Trophoblast cell (in vitro differentiated cells and primary cell): ENCODE measurements around the gene HMOX1.

Source experiments
- DNase-seq, 2 donors: peaks; one replicate each; pipeline ENCODE4 v3.0.0-alpha.2; 2016
- H2AFZ ChIP-seq: 2 replicates; pipeline ENCODE4 v1.6.1; 2013; ENCODE audit warnings: low read length, moderate library complexity, mild to moderate bottlenecking; ENCODE audit not compliant: insufficient read depth, poor library complexity
- H2AK5ac ChIP-seq: 2 replicates; pipeline ENCODE4 v1.6.1; 2013; ENCODE audit warnings: mild to moderate bottlenecking, low read length
- H2BK120ac ChIP-seq: 2 replicates; pipeline ENCODE4 v1.6.1; 2013; ENCODE audit warnings: low read length, mild to moderate bottlenecking, moderate library complexity; ENCODE audit not compliant: insufficient read depth, poor library complexity
- H2BK12ac ChIP-seq: 2 replicates; pipeline ENCODE4 v1.6.1; 2013; ENCODE audit warnings: mild to moderate bottlenecking, low read length, moderate library complexity
- H2BK5ac ChIP-seq: 2 replicates; pipeline ENCODE4 v1.6.1; 2013; ENCODE audit warnings: low read length, low read depth, moderate library complexity, mild to moderate bottlenecking; ENCODE audit not compliant: poor library complexity
- H3K14ac ChIP-seq: 2 replicates; pipeline ENCODE4 v1.6.1; 2013; ENCODE audit warnings: mild to moderate bottlenecking, low read length
- H3K18ac ChIP-seq: 2 replicates; pipeline ENCODE4 v1.6.1; 2013; ENCODE audit warnings: mild to moderate bottlenecking, low read length
- H3K23ac ChIP-seq: 2 replicates; pipeline ENCODE4 v1.6.1; 2013; ENCODE audit warnings: low read length
- H3K27ac ChIP-seq: 2 replicates; pipeline ENCODE4 v1.5.1; 2013; ENCODE audit warnings: low read depth, mild to moderate bottlenecking, inconsistent platforms, low read length, moderate library complexity
- H3K27me3 ChIP-seq: 2 replicates; pipeline ENCODE4 v1.6.1; 2013; ENCODE audit warnings: inconsistent platforms, mild to moderate bottlenecking, low read length, moderate library complexity; ENCODE audit not compliant: insufficient read depth
- H3K36me3 ChIP-seq, 2 experiments: 1 replicate in 1 of 2; 2 replicates in 1 of 2; pipeline ENCODE4 v1.6.1; 2013; ENCODE audit warnings: low read length in 2 of 2, mild to moderate bottlenecking in 2 of 2, moderate library complexity in 1 of 2; ENCODE audit not compliant: insufficient read depth in 2 of 2, control insufficient read depth in 1 of 2
- H3K4ac ChIP-seq: 2 replicates; pipeline ENCODE4 v1.6.1; 2013; ENCODE audit warnings: low read depth, mild to moderate bottlenecking, low read length, moderate library complexity
- H3K4me1 ChIP-seq, 2 experiments: 1 replicate in 1 of 2; 2 replicates in 1 of 2; pipeline ENCODE4 v1.6.1; 2013; ENCODE audit warnings: low read length in 2 of 2, mild to moderate bottlenecking in 2 of 2, moderate library complexity in 1 of 2; ENCODE audit not compliant: insufficient read depth in 2 of 2, control insufficient read depth in 1 of 2
- H3K4me2 ChIP-seq: 2 replicates; pipeline ENCODE4 v1.6.1; 2013; ENCODE audit warnings: inconsistent platforms, mild to moderate bottlenecking, low read length, moderate library complexity
- H3K4me3 ChIP-seq: 2 replicates; pipeline ENCODE4 v1.5.1; 2013; ENCODE audit warnings: mild to moderate bottlenecking, low read depth, low read length, inconsistent platforms
- H3K79me1 ChIP-seq: one replicate; pipeline ENCODE4 v1.6.1; 2013; ENCODE audit warnings: low read length
- H3K79me2 ChIP-seq: 2 replicates; pipeline ENCODE4 v1.6.1; 2013; ENCODE audit warnings: low read length, mild to moderate bottlenecking; ENCODE audit not compliant: control insufficient read depth, insufficient read depth, poor library complexity
- H3K9ac ChIP-seq: 2 replicates; pipeline ENCODE4 v1.6.1; 2013; ENCODE audit warnings: mild to moderate bottlenecking, low read length
- H3K9me3 ChIP-seq: 2 replicates; pipeline ENCODE4 v1.6.1; 2013; ENCODE audit warnings: low read depth, mild to moderate bottlenecking, control low read depth, inconsistent platforms, low read length; ENCODE audit not compliant: insufficient read depth
- H4K12ac ChIP-seq: 2 replicates; pipeline ENCODE4 v1.6.1; 2013; ENCODE audit warnings: low read depth, mild to moderate bottlenecking, low read length, moderate library complexity
- H4K8ac ChIP-seq: 2 replicates; pipeline ENCODE4 v1.6.1; 2013; ENCODE audit warnings: low read depth, mild to moderate bottlenecking, low read length, moderate library complexity
- H4K91ac ChIP-seq: one replicate; pipeline ENCODE4 v1.6.1; 2013; ENCODE audit warnings: low read depth, mild to moderate bottlenecking, low read length, moderate library complexity
- WGBS: extraction: QIAGEN DNeasy Blood & Tissue Kit; methylation state at CpG from one replicate; pipeline ENCODE4 v1.1.7; 2013; ENCODE audit warnings: missing lambda C conversion rate; ENCODE audit not compliant: insufficient read length, insufficient coverage; ENCODE audit errors: extremely low coverage; 5-methylcytosine and 5-hydroxymethylcytosine counted together

HMOX1 gene

DNA sequence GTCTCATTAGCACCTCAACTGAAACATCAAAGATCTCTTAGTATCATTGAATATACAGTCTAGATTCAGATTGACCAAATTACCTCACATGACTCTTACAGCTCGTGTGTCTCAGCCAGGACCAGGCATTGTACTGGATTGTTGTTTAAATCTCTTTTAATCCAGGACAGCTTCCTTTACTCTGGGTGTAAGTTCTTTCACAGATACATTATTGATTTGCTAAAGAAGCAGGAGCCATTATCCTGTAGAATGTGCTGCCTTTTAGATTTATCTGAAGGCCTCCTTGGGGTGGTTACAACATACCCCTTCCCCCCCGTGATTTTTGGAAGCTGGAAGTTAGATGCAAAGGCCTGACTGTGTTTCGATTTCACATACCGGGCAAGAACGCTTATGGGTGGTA lies 23.3 kb downstream of the HMOX1 start:
- Histone ChIP-seq H3K9me3 (peaks cover 2% of the 10 kb centered on the region), H4K8ac (no peak overlapping the region), H2BK120ac (no peak overlapping the region), H2AK5ac (no peak overlapping the region), H3K36me3 (peaks cover 38 to 55% of the 10 kb centered on the region in 2 experiments), H3K4me1 (peaks cover 0 to 5% of the 10 kb centered on the region in 2 experiments), H4K12ac (no peak overlapping the region), H2AFZ (no peak overlapping the region), H3K23ac (no peak overlapping the region), H3K18ac (no peak overlapping the region), H4K91ac (no peak overlapping the region), H2BK5ac (no peak overlapping the region), H3K27ac (no peak overlapping the region), H3K9ac (no peak overlapping the region), H3K79me2 (peaks cover 7% of the 10 kb centered on the region), H3K4me3 (no peak overlapping the region), H2BK12ac (no peak overlapping the region), H3K27me3 (no peaks in the 10 kb centered on the region), H3K4me2 (no peak overlapping the region), H3K14ac (no peak overlapping the region), H3K79me1 (peaks cover 9% of the 10 kb centered on the region), H3K4ac (no peak overlapping the region)
- no peak for DNase-seq
- WGBS = no CpG with 5 or more reads among the region's 5 CpGs

DNA sequence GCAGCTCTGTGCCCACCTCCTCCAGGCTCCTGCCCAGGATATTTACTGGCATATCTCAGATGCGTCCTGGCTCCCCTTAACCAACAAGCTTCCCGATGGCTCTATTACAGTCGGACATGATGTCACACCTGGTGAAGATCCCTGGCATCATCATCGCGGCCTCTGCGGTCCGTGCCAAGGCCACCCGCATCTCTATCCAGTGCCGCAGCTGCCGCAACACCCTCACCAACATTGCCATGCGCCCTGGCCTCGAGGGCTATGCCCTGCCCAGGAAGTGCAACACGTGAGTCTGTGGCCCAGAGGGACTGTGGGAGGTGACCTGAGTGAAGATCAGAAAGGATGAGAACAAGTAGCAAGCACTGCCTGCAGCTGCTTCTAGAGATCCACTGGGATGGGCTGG lies 25.5 kb downstream of the HMOX1 start:
- no peak overlapping the region for H3K18ac ChIP-seq
- H4K12ac ChIP-seq = no peak overlapping the region
- no peak overlapping the region for H4K8ac ChIP-seq
- peaks cover 2% of the 10 kb centered on the region for H3K9me3 ChIP-seq
- H3K27ac ChIP-seq = no peak overlapping the region
- H3K4me2 ChIP-seq = no peak overlapping the region
- no peak overlapping the region for H3K14ac ChIP-seq
- H3K27me3 ChIP-seq = no peaks in the 10 kb centered on the region
- WGBS = no CpG with 5 or more reads among the region's 13 CpGs
- no peak overlapping the region for H2BK120ac ChIP-seq
- H2AK5ac ChIP-seq = no peak overlapping the region
- H3K79me1 ChIP-seq = no peaks in the 10 kb centered on the region
- DNase-seq = no peak
- no peaks in the 10 kb centered on the region for H3K79me2 ChIP-seq
- no peak overlapping the region for H3K9ac ChIP-seq
- peaks cover 0 to 2% of the 10 kb centered on the region in 2 experiments for H3K4me1 ChIP-seq
- no peak overlapping the region for H2BK12ac ChIP-seq
- no peak overlapping the region for H3K4ac ChIP-seq
- no peak overlapping the region for H2BK5ac ChIP-seq
- no peak overlapping the region for H3K4me3 ChIP-seq
- no peak overlapping the region for H4K91ac ChIP-seq
- H2AFZ ChIP-seq = no peak overlapping the region
- H3K23ac ChIP-seq = no peak overlapping the region
- peaks cover 55 to 73% of the 10 kb centered on the region in 2 experiments for H3K36me3 ChIP-seq

DNA sequence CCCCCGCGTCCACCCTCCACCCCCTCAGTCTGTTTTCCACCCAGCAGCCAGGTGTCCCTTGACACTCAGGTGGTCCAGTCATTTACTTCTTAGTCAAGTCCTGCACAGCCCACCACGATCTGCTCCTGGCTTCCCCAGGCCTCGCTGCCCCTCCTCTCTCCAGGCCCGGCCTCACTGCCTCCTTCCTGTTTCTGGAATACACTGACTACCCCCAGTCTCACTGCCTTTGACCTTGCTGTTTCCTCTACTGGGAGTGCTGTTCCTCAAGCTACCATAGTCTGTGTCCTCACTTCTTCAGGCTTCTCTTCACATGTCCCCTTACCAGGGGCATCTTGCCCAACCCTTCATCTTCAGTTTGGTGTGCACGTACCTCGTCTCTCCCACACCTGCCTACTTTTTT lies 26.5 kb downstream of the HMOX1 start:
- no peak overlapping the region for H2BK120ac ChIP-seq
- no peaks in the 10 kb centered on the region for H3K79me1 ChIP-seq
- H3K4me1 ChIP-seq = peaks cover 0 to 2% of the 10 kb centered on the region in 2 experiments
- H3K4ac ChIP-seq = no peak overlapping the region
- no peak overlapping the region for H2BK12ac ChIP-seq
- peaks cover 2% of the 10 kb centered on the region for H3K9me3 ChIP-seq
- no peak overlapping the region for H2AK5ac ChIP-seq
- no peak overlapping the region for H3K23ac ChIP-seq
- H2AFZ ChIP-seq = no peak overlapping the region
- no CpG with 5 or more reads among the region's 7 CpGs for WGBS
- H2BK5ac ChIP-seq = no peak overlapping the region
- H3K4me2 ChIP-seq = no peak overlapping the region
- H4K91ac ChIP-seq = no peak overlapping the region
- H3K18ac ChIP-seq = no peak overlapping the region
- peaks cover 63 to 81% of the 10 kb centered on the region in 2 experiments for H3K36me3 ChIP-seq
- no peaks in the 10 kb centered on the region for H3K79me2 ChIP-seq
- no peak overlapping the region for H4K8ac ChIP-seq
- H4K12ac ChIP-seq = no peak overlapping the region
- H3K4me3 ChIP-seq = no peak overlapping the region
- no peak overlapping the region for H3K9ac ChIP-seq
- no peak for DNase-seq
- H3K14ac ChIP-seq = no peak overlapping the region
- H3K27me3 ChIP-seq = no peaks in the 10 kb centered on the region
- H3K27ac ChIP-seq = no peak overlapping the region

DNA sequence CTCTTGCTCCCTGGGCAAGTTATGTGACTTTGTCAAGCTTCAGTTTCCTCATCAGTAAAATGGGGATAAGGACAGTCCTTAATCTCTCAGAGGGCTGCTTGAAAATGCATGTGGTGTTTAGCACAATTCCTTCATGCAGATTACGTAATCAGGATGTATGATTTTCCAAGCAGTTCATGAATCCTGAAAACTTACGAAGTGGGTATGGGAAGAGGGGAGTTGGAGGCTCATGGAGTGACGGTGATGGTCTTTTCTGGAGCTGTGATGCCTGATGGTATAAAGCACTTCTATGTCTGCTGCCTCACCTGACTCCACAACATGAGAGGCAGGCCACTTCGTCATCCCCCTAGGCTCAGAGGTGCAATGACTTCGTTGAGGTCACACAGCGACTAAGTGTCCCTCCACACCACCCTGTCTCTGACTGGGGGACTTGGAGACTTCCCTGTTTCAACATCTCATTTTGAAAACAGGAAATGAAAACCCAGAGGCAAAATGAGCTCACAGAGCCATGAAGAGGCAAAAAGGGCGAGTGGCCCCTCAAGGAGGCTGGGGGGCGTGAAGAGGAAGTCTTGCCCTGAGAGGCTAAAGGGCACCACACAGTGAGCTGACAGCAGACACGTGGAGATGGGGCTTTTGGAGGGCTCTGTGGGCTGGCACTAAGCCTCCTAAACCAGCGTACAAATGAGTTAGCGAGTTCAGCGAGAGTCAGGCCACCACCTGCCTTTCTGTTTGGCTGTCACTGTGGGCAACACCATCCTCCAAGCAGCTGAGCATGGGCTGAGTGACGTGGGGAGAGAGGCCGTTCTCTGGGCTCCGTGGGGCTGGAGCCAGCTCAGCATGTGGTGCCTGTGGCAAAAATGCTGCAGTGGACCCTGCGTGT lies 29.1 kb downstream of the HMOX1 start:
- Histone ChIP-seq H3K27me3 (no peaks in the 10 kb centered on the region), H3K14ac (no peak overlapping the region), H4K12ac (no peak overlapping the region), H3K79me1 (no peaks in the 10 kb centered on the region), H3K27ac (no peak overlapping the region), H2BK120ac (no peak overlapping the region), H2AK5ac (no peak overlapping the region), H3K18ac (no peak overlapping the region), H4K91ac (no peak overlapping the region), H3K9ac (no peak overlapping the region), H3K4me2 (no peak overlapping the region), H3K23ac (no peak overlapping the region), H3K9me3 (peaks cover 2% of the 10 kb centered on the region), H2AFZ (no peak overlapping the region), H3K4ac (no peak overlapping the region), H2BK5ac (no peak overlapping the region), H4K8ac (no peak overlapping the region), H3K4me1 (no peaks in the 10 kb centered on the region), H2BK12ac (no peak overlapping the region), H3K36me3 (peaks cover 70 to 90% of the 10 kb centered on the region in 2 experiments), H3K79me2 (no peaks in the 10 kb centered on the region), H3K4me3 (no peak overlapping the region)
- DNase-seq = peak; percentile 41 to 49
- WGBS = no CpG with 5 or more reads among the region's 16 CpGs
